ENCODE data around the gene UTF1. TPM values are rescaled to one million over a fixed set of nuclear protein-coding genes. Genes with fewer than 3 reads are reported as not detected.

UTF1 gene
- total RNA-seq, 3 donors from 2014 or later, result not detected

DNA sequence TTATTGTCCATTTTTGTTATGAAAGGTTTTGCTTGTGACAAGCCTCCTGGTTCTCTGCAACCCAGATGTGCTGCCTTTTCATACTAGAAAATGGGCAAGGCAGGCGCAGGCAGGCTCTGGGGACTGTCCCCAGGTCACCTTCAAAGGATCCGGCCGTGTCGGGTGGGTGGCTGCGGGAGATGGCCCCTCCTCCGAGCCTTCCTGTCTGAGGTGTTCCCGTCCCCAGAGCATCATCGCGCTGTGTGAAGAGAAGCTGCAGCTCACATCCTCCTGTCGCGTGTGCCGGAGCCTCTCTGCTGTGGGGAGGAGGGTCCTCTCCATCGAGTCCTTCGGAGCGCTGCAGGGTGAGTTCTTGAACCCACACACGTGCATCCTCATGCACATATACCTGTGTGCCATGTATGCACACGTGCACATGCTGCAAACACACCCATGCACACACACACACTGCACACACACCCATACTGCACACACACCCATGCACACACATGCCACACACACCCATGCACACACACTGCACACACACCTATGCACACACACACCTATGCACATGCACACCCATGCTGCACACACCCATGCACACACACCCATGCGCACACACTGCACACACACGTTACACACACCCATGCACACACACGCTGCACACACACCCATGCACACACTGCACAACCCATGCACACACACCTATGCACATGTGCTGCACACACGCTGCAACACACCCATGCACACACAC, 46.2 kb upstream of the UTF1 start:
- peaks cover 0 to 24% of the 10 kb centered on the region in 2 donors for H3K27me3 ChIP-seq
- no peaks in the 10 kb centered on the region for H3K4me1 ChIP-seq
- no peak for TF ChIP-seq POLR2AphosphoS5 (IDR thresholded peaks at IDR 0.05)
- TF ChIP-seq, protein P1, sequence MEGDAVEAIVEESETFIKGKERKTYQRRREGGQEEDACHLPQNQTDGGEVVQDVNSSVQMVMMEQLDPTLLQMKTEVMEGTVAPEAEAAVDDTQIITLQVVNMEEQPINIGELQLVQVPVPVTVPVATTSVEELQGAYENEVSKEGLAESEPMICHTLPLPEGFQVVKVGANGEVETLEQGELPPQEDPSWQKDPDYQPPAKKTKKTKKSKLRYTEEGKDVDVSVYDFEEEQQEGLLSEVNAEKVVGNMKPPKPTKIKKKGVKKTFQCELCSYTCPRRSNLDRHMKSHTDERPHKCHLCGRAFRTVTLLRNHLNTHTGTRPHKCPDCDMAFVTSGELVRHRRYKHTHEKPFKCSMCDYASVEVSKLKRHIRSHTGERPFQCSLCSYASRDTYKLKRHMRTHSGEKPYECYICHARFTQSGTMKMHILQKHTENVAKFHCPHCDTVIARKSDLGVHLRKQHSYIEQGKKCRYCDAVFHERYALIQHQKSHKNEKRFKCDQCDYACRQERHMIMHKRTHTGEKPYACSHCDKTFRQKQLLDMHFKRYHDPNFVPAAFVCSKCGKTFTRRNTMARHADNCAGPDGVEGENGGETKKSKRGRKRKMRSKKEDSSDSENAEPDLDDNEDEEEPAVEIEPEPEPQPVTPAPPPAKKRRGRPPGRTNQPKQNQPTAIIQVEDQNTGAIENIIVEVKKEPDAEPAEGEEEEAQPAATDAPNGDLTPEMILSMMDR (IDR thresholded peaks at IDR 0.05), result no peak
- TF ChIP-seq POLR2A (IDR thresholded peaks at IDR 0.05), result no peak
- intact Hi-C loops (cut with DNase I; ENCODE audit: low total_unique reads), result no loop called here
- DNase-seq (ENCODE audit: low spot score in 2 of 2), result no peak
- no peak overlapping the region for H3K27ac ChIP-seq
- H3K36me3 ChIP-seq, result no peaks in the 10 kb centered on the region
- H3K9me3 ChIP-seq, result no peaks in the 10 kb centered on the region
- no peak overlapping the region for H3K4me3 ChIP-seq

DNA sequence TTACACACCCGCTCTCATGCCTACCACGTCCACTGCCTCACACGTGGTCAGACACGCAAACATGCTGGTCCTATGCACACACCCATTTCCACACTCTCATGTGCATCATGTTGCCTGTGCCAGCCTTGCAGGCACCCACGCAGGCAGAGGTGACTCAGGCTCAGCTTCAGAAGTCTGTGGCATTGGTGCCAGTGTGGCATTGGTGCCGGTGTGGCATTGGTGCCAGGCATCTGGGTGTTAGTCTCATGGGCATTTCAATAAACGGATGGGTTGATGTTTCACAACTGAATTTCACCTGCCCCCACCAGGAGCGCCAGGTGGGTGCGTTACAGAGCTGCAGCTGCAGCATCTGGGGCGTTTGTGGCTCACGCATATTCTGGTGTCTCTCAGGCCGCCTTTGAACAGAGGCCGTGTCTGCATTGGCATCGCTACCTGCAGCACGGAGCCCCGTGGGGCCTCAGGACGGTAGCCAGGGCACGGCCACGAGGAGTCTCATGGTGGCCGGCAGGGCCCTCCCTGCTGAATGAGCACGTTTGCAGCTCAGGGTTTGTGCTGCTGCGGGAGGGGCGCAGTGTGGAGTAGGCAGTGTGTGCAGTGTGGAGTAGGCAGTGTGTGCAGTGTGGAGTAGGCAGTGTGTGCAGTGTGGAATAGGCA, 45.3 kb upstream of the UTF1 start:
- H3K36me3 ChIP-seq, result no peaks in the 10 kb centered on the region
- no peak for DNase-seq (ENCODE audit: low spot score in 2 of 2)
- intact Hi-C loops (cut with DNase I; ENCODE audit: low total_unique reads), result no loop called here
- H3K9me3 ChIP-seq, result no peaks in the 10 kb centered on the region
- H3K4me1 ChIP-seq, result no peaks in the 10 kb centered on the region
- no peak overlapping the region for H3K27ac ChIP-seq
- TF ChIP-seq, protein P1 (IDR thresholded peaks at IDR 0.05), result no peak
- TF ChIP-seq POLR2A (IDR thresholded peaks at IDR 0.05) (no peak), POLR2AphosphoS5 (IDR thresholded peaks at IDR 0.05) (no peak)
- H3K4me3 ChIP-seq, result no peak overlapping the region
- H3K27me3 ChIP-seq, result peaks cover 0 to 24% of the 10 kb centered on the region in 2 donors

DNA sequence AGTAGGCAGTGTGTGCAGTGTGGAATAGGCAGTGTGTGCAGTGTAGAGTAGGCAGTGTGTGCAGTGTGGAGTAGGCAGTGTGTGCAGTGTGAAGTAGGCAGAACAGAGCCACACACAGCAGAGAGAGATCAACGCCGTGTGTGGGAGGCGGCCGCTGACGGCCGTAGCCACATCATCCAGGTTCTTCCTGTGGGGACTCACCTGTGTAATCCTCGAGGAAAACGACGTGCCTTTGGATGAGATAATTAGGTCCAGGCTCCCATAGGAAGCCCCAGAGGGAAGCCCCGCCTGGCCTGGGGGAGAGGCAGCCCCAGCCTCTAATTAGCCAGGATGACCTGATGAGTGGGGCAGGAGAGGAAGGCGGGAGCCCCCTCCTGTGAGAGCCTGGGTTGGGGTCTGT, 44.6 kb upstream of the UTF1 start:
- Histone ChIP-seq H3K27ac (no peak overlapping the region), H3K27me3 (peaks cover 0 to 20% of the 10 kb centered on the region in 2 donors), H3K4me3 (no peak overlapping the region), H3K9me3 (no peaks in the 10 kb centered on the region), H3K36me3 (no peaks in the 10 kb centered on the region), H3K4me1 (no peaks in the 10 kb centered on the region)
- DNase-seq (ENCODE audit: low spot score in 2 of 2), result no peak
- TF ChIP-seq POLR2A (IDR thresholded peaks at IDR 0.05) (no peak), POLR2AphosphoS5 (IDR thresholded peaks at IDR 0.05) (no peak)
- TF ChIP-seq, protein P1 (IDR thresholded peaks at IDR 0.05), result no peak
- intact Hi-C loops (cut with DNase I; ENCODE audit: low total_unique reads), result no loop called here

DNA sequence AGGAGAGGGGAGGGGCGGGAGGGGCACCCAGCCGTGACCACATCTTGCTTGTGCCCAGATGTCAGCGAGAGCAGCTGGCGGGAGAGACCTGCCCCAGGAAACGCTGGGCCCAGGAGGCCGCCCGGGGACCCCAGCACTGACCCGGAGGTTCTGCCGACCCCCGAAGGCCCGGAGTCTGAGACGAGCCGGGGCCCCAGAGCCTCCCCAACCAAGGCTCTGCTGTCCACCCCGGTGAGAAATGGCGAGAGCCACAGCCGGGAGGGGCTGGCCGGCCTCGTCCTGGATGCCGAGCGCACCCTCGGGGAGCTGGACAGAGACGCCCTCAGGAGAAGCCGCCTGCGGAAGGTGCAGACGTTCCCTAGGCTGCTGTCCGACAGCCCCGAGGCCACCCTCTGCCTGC, 44.1 kb upstream of the UTF1 start:
- Histone ChIP-seq H3K4me3 (no peak overlapping the region), H3K36me3 (no peaks in the 10 kb centered on the region), H3K4me1 (no peaks in the 10 kb centered on the region), H3K27ac (no peak overlapping the region), H3K9me3 (no peaks in the 10 kb centered on the region), H3K27me3 (peaks cover 0 to 15% of the 10 kb centered on the region in 2 donors)
- intact Hi-C loops (cut with DNase I; ENCODE audit: low total_unique reads), result no loop called here
- TF ChIP-seq POLR2AphosphoS5 (IDR thresholded peaks at IDR 0.05) (no peak), POLR2A (IDR thresholded peaks at IDR 0.05) (no peak)
- TF ChIP-seq, protein P1 (IDR thresholded peaks at IDR 0.05), result no peak
- no peak for DNase-seq (ENCODE audit: low spot score in 2 of 2)

DNA sequence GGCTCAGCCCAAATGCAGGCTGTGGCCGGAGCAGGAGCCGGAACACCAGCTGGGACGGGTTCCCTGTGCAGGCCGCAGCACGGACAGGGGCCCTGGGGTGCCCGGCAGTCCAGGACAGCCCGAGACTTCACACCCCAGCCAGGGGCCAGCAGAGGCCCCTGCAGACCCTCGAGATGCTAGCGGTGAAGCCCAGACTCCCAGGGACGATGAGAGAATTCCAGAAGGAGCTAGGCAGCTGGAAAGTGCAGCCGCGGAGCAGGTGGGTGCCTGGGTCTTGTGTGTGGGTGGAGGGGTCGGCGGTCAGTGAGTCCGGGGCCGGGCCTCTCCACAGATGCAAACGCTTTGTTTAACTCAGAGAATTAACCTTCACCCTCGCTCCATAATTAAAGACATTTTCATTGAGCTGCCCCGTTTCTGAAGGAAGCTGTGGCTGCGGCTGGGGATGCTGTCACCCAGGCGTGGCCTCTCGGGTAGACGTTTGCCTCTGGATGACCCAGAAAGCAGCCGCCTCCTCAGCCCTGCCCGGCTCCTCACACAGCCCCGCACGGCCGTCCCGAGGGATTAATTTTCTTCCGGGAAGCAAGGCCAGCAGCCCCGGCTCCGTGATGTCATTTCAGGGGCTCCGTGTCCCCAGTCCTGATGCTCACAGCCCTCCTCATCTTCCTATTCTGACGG, 43.5 kb upstream of the UTF1 start:
- Histone ChIP-seq H3K4me1 (no peaks in the 10 kb centered on the region), H3K27me3 (peaks cover 0 to 8% of the 10 kb centered on the region in 2 donors), H3K9me3 (no peaks in the 10 kb centered on the region), H3K27ac (no peak overlapping the region), H3K36me3 (no peaks in the 10 kb centered on the region), H3K4me3 (no peak overlapping the region)
- intact Hi-C loops (cut with DNase I; ENCODE audit: low total_unique reads), result no loop called here
- DNase-seq (ENCODE audit: low spot score in 2 of 2), result no peak
- TF ChIP-seq POLR2A (IDR thresholded peaks at IDR 0.05) (no peak), POLR2AphosphoS5 (IDR thresholded peaks at IDR 0.05) (no peak)
- TF ChIP-seq, protein P1 (IDR thresholded peaks at IDR 0.05), result no peak
